Body of pancreas (tissue), 4 donors: Measurements from ENCODE around the gene POMT2.
A peak's percentile ranks its signal among the peaks of the same experiment; 100 is the strongest.

ENCODE experiments used
- POLR2A ChIP-seq, 3 donors: fragments of 450-650 bp; IDR thresholded peaks; one replicate each; pipeline ENCODE4 v1.6.1; 2016; ENCODE audit warnings: antibody characterized with exemption in 3 of 3, mild to moderate bottlenecking in 2 of 3
- TF ChIP-seq, protein P1 (sequence below), 7 experiments: fragments of 450-650 bp in 4 of 7; fragments of 200-600 bp in 3 of 7; sonication (generic) in 3 of 7; IDR thresholded peaks; one replicate each; pipeline ENCODE4 v1.5.1; 2016 to 2019; ENCODE audit warnings: antibody characterized with exemption in 7 of 7

GRCh38 chr14:77301103-77301502, 19.6 kb downstream of the POMT2 start:
- TF ChIP-seq, protein P1, sequence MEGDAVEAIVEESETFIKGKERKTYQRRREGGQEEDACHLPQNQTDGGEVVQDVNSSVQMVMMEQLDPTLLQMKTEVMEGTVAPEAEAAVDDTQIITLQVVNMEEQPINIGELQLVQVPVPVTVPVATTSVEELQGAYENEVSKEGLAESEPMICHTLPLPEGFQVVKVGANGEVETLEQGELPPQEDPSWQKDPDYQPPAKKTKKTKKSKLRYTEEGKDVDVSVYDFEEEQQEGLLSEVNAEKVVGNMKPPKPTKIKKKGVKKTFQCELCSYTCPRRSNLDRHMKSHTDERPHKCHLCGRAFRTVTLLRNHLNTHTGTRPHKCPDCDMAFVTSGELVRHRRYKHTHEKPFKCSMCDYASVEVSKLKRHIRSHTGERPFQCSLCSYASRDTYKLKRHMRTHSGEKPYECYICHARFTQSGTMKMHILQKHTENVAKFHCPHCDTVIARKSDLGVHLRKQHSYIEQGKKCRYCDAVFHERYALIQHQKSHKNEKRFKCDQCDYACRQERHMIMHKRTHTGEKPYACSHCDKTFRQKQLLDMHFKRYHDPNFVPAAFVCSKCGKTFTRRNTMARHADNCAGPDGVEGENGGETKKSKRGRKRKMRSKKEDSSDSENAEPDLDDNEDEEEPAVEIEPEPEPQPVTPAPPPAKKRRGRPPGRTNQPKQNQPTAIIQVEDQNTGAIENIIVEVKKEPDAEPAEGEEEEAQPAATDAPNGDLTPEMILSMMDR (IDR thresholded peaks at IDR 0.05), result peak; percentile 14 to 72 (median 60)
- no peak for TF ChIP-seq POLR2A (IDR thresholded peaks at IDR 0.05)
